ENCODE results near the gene ZXDC.

DNA sequence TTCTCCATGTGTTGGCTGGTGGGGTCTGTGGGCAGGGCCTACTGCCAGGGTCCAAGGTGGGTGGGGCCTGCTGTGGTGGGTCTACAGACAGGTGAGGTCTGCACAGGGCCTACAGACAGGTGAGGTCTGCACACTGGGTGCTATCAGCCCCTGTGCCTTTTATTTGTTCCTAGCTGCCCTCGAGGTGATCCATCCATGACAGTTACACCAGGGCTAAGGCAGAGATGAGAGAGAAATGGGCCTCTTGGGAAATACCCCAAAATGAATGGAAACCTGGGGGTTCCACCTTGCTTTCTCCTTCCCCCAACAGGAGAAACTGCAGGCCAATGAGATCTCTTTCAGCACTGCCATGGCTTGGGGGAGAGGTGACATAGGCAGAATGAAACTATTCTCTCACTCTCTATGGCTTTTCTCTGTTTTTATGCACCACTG is 44.6 kb downstream of the ZXDC start:
- no peak for TF ChIP-seq PTRF (tag; IDR thresholded peaks at IDR 0.05)
- TF ChIP-seq, protein P1, sequence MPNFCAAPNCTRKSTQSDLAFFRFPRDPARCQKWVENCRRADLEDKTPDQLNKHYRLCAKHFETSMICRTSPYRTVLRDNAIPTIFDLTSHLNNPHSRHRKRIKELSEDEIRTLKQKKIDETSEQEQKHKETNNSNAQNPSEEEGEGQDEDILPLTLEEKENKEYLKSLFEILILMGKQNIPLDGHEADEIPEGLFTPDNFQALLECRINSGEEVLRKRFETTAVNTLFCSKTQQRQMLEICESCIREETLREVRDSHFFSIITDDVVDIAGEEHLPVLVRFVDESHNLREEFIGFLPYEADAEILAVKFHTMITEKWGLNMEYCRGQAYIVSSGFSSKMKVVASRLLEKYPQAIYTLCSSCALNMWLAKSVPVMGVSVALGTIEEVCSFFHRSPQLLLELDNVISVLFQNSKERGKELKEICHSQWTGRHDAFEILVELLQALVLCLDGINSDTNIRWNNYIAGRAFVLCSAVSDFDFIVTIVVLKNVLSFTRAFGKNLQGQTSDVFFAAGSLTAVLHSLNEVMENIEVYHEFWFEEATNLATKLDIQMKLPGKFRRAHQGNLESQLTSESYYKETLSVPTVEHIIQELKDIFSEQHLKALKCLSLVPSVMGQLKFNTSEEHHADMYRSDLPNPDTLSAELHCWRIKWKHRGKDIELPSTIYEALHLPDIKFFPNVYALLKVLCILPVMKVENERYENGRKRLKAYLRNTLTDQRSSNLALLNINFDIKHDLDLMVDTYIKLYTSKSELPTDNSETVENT (CRISPR knock-in tag; IDR thresholded peaks at IDR 0.05) = no peak
